ENCODE data around the gene MAP2K2. TPM values are rescaled to one million over a fixed set of nuclear protein-coding genes. Genes with fewer than 3 reads are reported as not detected.

MAP2K2 gene
- total RNA-seq, 2 donors from 2014 or later = 109 to 118 TPM

Other genes with a start within 250 kb of the MAP2K2 start
- gene ATCAY, start 243.4 kb downstream of the MAP2K2 start, total RNA-seq = not detected
- 1,000 to 10,000 TPM; 1,098 to 1,409 TPM for gene NMRK2, start 191.1 kb downstream of the MAP2K2 start, total RNA-seq
- 10 to 100 TPM; 52.4 to 95.1 TPM for gene DAPK3, start 153.0 kb downstream of the MAP2K2 start, total RNA-seq
- 1,000 to 10,000 TPM; 1,815 to 2,062 TPM for gene EEF2, start 138.7 kb downstream of the MAP2K2 start, total RNA-seq
- gene PIAS4, start 116.4 kb downstream of the MAP2K2 start, total RNA-seq = 10 to 100 TPM; 13.8 to 14.0 TPM
- 10 to 100 TPM; 28.5 to 32.5 TPM for gene ZBTB7A, start 57.2 kb downstream of the MAP2K2 start, total RNA-seq
- gene CREB3L3, start 29.5 kb upstream of the MAP2K2 start, total RNA-seq = not detected
- gene SIRT6, start 58.4 kb upstream of the MAP2K2 start, total RNA-seq = 10 to 100 TPM; 13.0 to 21.8 TPM
- gene ANKRD24, start 58.6 kb upstream of the MAP2K2 start, total RNA-seq = 1 to 10 TPM in 1 of 2 donors, under 1 TPM in 1; 0.86 to 1.2 TPM
- gene EBI3, start 105.4 kb upstream of the MAP2K2 start, total RNA-seq = 1 to 10 TPM; 1.2 TPM
- gene YJU2, start 123.0 kb upstream of the MAP2K2 start, total RNA-seq = 10 to 100 TPM in 1 of 2 donors, 1 to 10 TPM in 1; 8.5 to 11.8 TPM
- 10 to 100 TPM; 21.4 to 37.0 TPM for gene SHD, start 155.1 kb upstream of the MAP2K2 start, total RNA-seq
- gene TMIGD2, start 178.3 kb upstream of the MAP2K2 start, total RNA-seq = under 1 TPM in 1 of 2 donors, not detected in 1; 0.29 TPM
- gene FSD1, start 180.5 kb upstream of the MAP2K2 start, total RNA-seq = not detected
- 1 to 10 TPM; 4.8 to 8.2 TPM for gene STAP2, start 214.7 kb upstream of the MAP2K2 start, total RNA-seq
- 10 to 100 TPM; 21.1 to 22.3 TPM for gene MPND, start 219.4 kb upstream of the MAP2K2 start, total RNA-seq

All from left cardiac atrium (tissue), 2 donors.